ACC112 (cell line): ENCODE results near the gene CD244.
"Not testable (repeated sequence)": the region's sequence is repeated elsewhere in the genome, so short reads cannot be mapped to it uniquely, and the experiment has no call there.

Source experiments
- H2AFZ ChIP-seq: fragments of 200-600 bp; sonication (generic); one replicate; pipeline ENCODE4 v1.6.0; 2017; ENCODE audit warnings: antibody characterized with exemption, low read length; ENCODE audit not compliant: unreplicated experiment
- H3K27ac ChIP-seq: fragments of 200-600 bp; sonication (generic); 2 replicates; pipeline ENCODE4 v1.5.1; 2014; ENCODE audit warnings: low read depth, mild to moderate bottlenecking, antibody characterized with exemption, low read length, moderate library complexity
- H3K27me3 ChIP-seq: fragments of 200-600 bp; sonication (generic); 2 replicates; pipeline ENCODE4 v1.6.1; 2014; ENCODE audit warnings: mild to moderate bottlenecking, antibody characterized with exemption, low read length, moderate library complexity, mixed read lengths; ENCODE audit not compliant: insufficient read depth
- H3K36me3 ChIP-seq: fragments of 200-600 bp; sonication (generic); 2 replicates; pipeline ENCODE4 v1.6.1; 2016; ENCODE audit warnings: mild to moderate bottlenecking, antibody characterized with exemption, low read length, moderate library complexity, mixed read lengths; ENCODE audit not compliant: insufficient read depth
- H3K4me1 ChIP-seq: fragments of 200-600 bp; sonication (generic); one replicate; pipeline ENCODE4 v1.6.1; 2016; ENCODE audit warnings: low read length, mixed read lengths; ENCODE audit not compliant: insufficient read depth, unreplicated experiment, control insufficient read depth
- H3K4me3 ChIP-seq: fragments of 200-600 bp; sonication (generic); 2 replicates; pipeline ENCODE4 v1.5.1; 2014; ENCODE audit warnings: mild to moderate bottlenecking, low read depth, low read length
- H3K79me2 ChIP-seq: fragments of 200-600 bp; sonication (generic); one replicate; pipeline ENCODE4 v1.6.0; 2016; ENCODE audit warnings: low read length; ENCODE audit not compliant: control insufficient read depth, unreplicated experiment, insufficient read depth

The CD244 gene

GRCh38 chr1:160800142-160800541 is 62.5 kb downstream of the CD244 start:
- Histone ChIP-seq H3K27ac (no peak overlapping the region), H3K4me1 (no peaks in the 10 kb centered on the region), H3K79me2 (no peaks in the 10 kb centered on the region), H3K36me3 (no peaks in the 10 kb centered on the region), H3K4me3 (no peak overlapping the region), H2AFZ (no peak overlapping the region), H3K27me3 (peaks cover 36% of the 10 kb centered on the region)

GRCh38 chr1:160799641-160800040 is 63.0 kb downstream of the CD244 start:
- Histone ChIP-seq H3K27me3 (peaks cover 36% of the 10 kb centered on the region), H3K79me2 (no peaks in the 10 kb centered on the region), H3K27ac (no peak overlapping the region), H3K4me1 (no peaks in the 10 kb centered on the region), H2AFZ (no peak overlapping the region), H3K36me3 (no peaks in the 10 kb centered on the region), H3K4me3 (no peak overlapping the region)

GRCh38 chr1:160798439-160798838 is 64.2 kb downstream of the CD244 start:
- Histone ChIP-seq H3K4me3 (no peak overlapping the region), H3K36me3 (no peaks in the 10 kb centered on the region), H3K4me1 (no peaks in the 10 kb centered on the region), H3K27ac (no peak overlapping the region), H2AFZ (no peak overlapping the region), H3K27me3 (peaks cover 36% of the 10 kb centered on the region), H3K79me2 (no peaks in the 10 kb centered on the region)

- Histone ChIP-seq H3K4me1 (no peaks in the 10 kb centered on the region), H3K79me2 (no peaks in the 10 kb centered on the region), H3K27me3 (peaks cover 36% of the 10 kb centered on the region), H3K4me3 (no peak overlapping the region), H3K36me3 (no peaks in the 10 kb centered on the region), H3K27ac (no peak overlapping the region), H2AFZ (no peak overlapping the region)
Observed at GRCh38 chr1:160797861-160798273, 64.8 kb downstream of the CD244 start.

GRCh38 chr1:160797271-160797709 is 65.4 kb downstream of the CD244 start:
- H3K4me1 ChIP-seq: no peaks in the 10 kb centered on the region
- peaks cover 36% of the 10 kb centered on the region for H3K27me3 ChIP-seq
- H3K36me3 ChIP-seq: no peaks in the 10 kb centered on the region
- H3K27ac ChIP-seq: no peak overlapping the region
- H3K4me3 ChIP-seq: no peak overlapping the region
- H2AFZ ChIP-seq: no peak overlapping the region
- H3K79me2 ChIP-seq: no peaks in the 10 kb centered on the region

- Histone ChIP-seq H3K4me3 (no peak within 1 kb of the TSS), H3K36me3 (no peaks in the 10 kb centered on the region), H3K79me2 (no peaks in the 10 kb centered on the region), H3K4me1 (no peaks in the 10 kb centered on the region), H3K27me3 (peaks cover 36% of the 10 kb centered on the region), H2AFZ (no peak within 1 kb of the TSS), H3K27ac (no peak within 1 kb of the TSS)
Observed at GRCh38 chr1:160795951-160796383, 66.7 kb downstream of the CD244 start, which contains the start of gene LY9. LY9 (plus strand) TSS chr1:160796174; CDS start chr1:160796188, 14 bp downstream.

GRCh38 chr1:160794376-160794775 is 68.3 kb downstream of the CD244 start:
- H3K36me3 ChIP-seq: no peaks in the 10 kb centered on the region
- no peak overlapping the region for H2AFZ ChIP-seq
- H3K79me2 ChIP-seq: no peaks in the 10 kb centered on the region
- H3K27me3 ChIP-seq: peaks cover 25% of the 10 kb centered on the region
- H3K27ac ChIP-seq: no peak overlapping the region
- no peaks in the 10 kb centered on the region for H3K4me1 ChIP-seq
- no peak overlapping the region for H3K4me3 ChIP-seq

GRCh38 chr1:160789702-160790611 is 72.7 kb downstream of the CD244 start:
- H2AFZ ChIP-seq: no peak overlapping the region
- no peak overlapping the region for H3K27ac ChIP-seq
- no peaks in the 10 kb centered on the region for H3K36me3 ChIP-seq
- no peaks in the 10 kb centered on the region for H3K4me1 ChIP-seq
- no peaks in the 10 kb centered on the region for H3K27me3 ChIP-seq
- no peak overlapping the region for H3K4me3 ChIP-seq
- H3K79me2 ChIP-seq: no peaks in the 10 kb centered on the region

GRCh38 chr1:160789051-160789701 is 73.5 kb downstream of the CD244 start:
- Histone ChIP-seq H3K4me3 (no peak overlapping the region), H3K4me1 (no peaks in the 10 kb centered on the region), H3K79me2 (no peaks in the 10 kb centered on the region), H3K27ac (no peak overlapping the region), H3K27me3 (no peaks in the 10 kb centered on the region), H3K36me3 (no peaks in the 10 kb centered on the region), H2AFZ (no peak overlapping the region)

GRCh38 chr1:160782988-160783765 is 79.5 kb downstream of the CD244 start:
- not testable (repeated sequence) for H3K27ac ChIP-seq, H2AFZ ChIP-seq, H3K79me2 ChIP-seq, H3K36me3 ChIP-seq, H3K4me3 ChIP-seq, H3K27me3 ChIP-seq, H3K4me1 ChIP-seq
